ENCODE measurements around the gene NUBPL.

DNA sequence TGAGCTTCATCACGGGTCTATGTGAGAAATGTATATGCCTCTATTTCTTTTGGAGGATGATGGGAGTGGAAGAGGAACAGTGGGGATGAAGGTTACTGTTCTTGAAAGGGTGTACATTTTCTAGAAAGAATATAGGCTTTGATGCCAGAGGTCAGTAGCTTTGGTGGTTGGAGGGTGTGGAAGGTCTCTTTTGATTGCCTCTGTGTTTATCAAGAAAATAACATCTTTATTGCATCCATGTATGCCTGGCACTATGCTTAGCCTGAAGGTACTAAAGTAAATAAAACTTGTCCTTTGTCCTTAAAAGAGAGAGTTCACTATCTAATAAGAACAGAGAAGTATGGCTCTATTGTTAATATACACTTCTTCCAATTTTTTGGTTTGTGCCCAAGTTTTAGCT lies 201.8 kb downstream of the NUBPL start:
- TF ChIP-seq POLR2A (IDR thresholded peaks at IDR 0.05) = no peak
- TF ChIP-seq, protein P1, sequence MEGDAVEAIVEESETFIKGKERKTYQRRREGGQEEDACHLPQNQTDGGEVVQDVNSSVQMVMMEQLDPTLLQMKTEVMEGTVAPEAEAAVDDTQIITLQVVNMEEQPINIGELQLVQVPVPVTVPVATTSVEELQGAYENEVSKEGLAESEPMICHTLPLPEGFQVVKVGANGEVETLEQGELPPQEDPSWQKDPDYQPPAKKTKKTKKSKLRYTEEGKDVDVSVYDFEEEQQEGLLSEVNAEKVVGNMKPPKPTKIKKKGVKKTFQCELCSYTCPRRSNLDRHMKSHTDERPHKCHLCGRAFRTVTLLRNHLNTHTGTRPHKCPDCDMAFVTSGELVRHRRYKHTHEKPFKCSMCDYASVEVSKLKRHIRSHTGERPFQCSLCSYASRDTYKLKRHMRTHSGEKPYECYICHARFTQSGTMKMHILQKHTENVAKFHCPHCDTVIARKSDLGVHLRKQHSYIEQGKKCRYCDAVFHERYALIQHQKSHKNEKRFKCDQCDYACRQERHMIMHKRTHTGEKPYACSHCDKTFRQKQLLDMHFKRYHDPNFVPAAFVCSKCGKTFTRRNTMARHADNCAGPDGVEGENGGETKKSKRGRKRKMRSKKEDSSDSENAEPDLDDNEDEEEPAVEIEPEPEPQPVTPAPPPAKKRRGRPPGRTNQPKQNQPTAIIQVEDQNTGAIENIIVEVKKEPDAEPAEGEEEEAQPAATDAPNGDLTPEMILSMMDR (IDR thresholded peaks at IDR 0.05 in 8 of 11, conservative IDR thresholded peaks at IDR 0.05 in 3 of 11) = no peak
- no peak for TF ChIP-seq POLR2AphosphoS5 (IDR thresholded peaks at IDR 0.05)
